Body of pancreas (tissue), 4 donors: Measurements from ENCODE around the gene CRACR2B. TPM values are rescaled to one million over a fixed set of nuclear protein-coding genes. Genes with fewer than 3 reads are reported as not detected.
A peak's percentile ranks its signal among the peaks of the same experiment; 100 is the strongest.

ENCODE experiments used
- ATAC-seq: fragments of 150-250 bp; one replicate; pipeline ENCODE4 v1.9.1; 2016
- DNase-seq, 4 donors: peaks; one replicate each; pipeline ENCODE4 v3.0.0-alpha.2; 2019
- H3K27ac ChIP-seq, 4 donors: fragments of 200-600 bp; sonication (generic); 1 replicate in 3 of 4; 2 replicates in 1 of 4; pipeline versions ENCODE4 v1.5.1 to v1.6.1; 2016 to 2019; ENCODE audit warnings: mild to moderate bottlenecking in 1 of 4, mixed read lengths in 1 of 4, moderate library complexity in 1 of 4
- H3K27me3 ChIP-seq, 2 donors: fragments of 200-600 bp; sonication (generic); one replicate each; pipeline ENCODE4 v1.6.0; 2016; ENCODE audit warnings: mild to moderate bottlenecking in 1 of 2
- H3K36me3 ChIP-seq, 2 donors: fragments of 200-600 bp; sonication (generic); replicated peaks in 1 of 2; 2 replicates each; pipeline ENCODE4 v1.5.1; 2016; ENCODE audit warnings: low read depth in 2 of 2; ENCODE audit not compliant: insufficient read depth in 1 of 2
- H3K4me1 ChIP-seq: fragments of 200-600 bp; sonication (generic); one replicate; pipeline ENCODE4 v1.6.0; 2016
- H3K4me3 ChIP-seq, 2 donors: fragments of 200-600 bp; sonication (generic); 1 replicate in 1 of 2; 2 replicates in 1 of 2; pipeline ENCODE4 v1.5.1; 2016 to 2019
- H3K9me3 ChIP-seq, 3 donors: fragments of 200-600 bp; sonication (generic); 1 replicate in 2 of 3; 2 replicates in 1 of 3; pipeline ENCODE4 v1.5.1; 2016
- CTCF ChIP-seq, 7 experiments: fragments of 450-650 bp in 4 of 7; fragments of 200-600 bp in 3 of 7; sonication (generic) in 3 of 7; IDR thresholded peaks; one replicate each; pipeline ENCODE4 v1.5.1; 2016 to 2019; ENCODE audit warnings: antibody characterized with exemption in 7 of 7
- POLR2A ChIP-seq, 3 donors: fragments of 450-650 bp; IDR thresholded peaks; one replicate each; pipeline ENCODE4 v1.6.1; 2016; ENCODE audit warnings: antibody characterized with exemption in 3 of 3, mild to moderate bottlenecking in 2 of 3
- WGBS, 2 donors: methylation state at CpG; one replicate each; pipeline ENCODE4 v1.1.5; 2017; 5-methylcytosine and 5-hydroxymethylcytosine counted together
- intact Hi-C: fragments of 100-400 bp; cut with DNase I; formaldehyde crosslinking; loops from one replicate; pipeline ENCODE4 v1.15.1; 2023
- total RNA-seq, 2 donors: library from RNA; depleted of rRNA; stranded (reverse); fragments of >200 nt; gene quantifications; one replicate each; pipeline ENCODE4 v1.1.0, GENCODE V29; 2016

Gene CRACR2B
- total RNA-seq, 2 donors from 2014 or later: 134 to 368 TPM

DNA sequence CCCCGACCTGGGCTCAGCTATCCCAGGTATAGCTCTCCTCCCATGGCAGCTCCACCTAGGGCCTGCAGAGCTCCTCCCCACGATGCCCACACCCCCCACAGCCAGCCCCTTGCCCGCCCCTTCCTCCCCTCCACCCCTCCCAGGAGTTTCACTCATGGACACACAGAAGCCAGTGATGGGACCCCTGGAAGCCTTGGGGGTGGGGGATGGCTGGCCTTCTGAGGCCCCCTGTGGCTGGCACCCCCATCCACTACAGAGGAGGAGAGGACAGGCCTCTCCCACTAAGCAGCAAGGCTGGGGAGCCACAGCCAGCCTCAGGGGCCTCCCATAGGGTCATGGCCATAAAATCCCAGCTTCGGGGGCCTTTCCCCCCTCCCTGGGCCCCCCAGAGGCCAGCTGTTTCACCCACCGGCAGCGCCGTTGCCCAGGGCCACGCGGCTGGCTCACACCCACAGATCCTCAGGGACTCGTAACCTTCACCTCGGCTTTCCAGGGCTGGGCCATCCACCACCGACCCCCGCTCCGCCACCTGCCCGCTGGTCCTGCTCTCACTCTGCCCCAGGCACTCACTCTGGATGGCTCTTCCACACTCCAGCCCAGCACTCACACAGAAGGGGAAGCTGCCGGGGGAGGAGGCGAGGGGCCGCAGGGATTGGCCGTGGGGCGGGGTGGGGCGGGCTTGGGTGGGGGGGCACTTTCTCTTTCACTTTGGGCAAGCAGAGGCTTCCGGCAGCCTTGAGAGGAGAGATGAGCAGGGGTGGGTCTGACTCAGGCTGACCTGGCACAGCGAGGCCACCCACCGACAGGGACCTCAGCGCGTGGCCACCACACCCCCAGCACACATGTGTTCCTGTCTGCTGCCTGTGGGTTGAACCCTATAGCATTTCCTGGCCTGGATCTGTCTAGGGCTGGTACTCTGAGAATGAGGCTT, 31.8 kb upstream of the CRACR2B start:
- H3K4me1 ChIP-seq: peaks cover 59% of the 10 kb centered on the region
- no peaks in the 10 kb centered on the region for H3K27me3 ChIP-seq
- intact Hi-C loops: no loop called here
- DNase-seq: peak; percentile 77 to 87 (median 84)
- 1 to 30% methylated on average over 2 to 26 of the region's 26 CpGs for WGBS, 2 donors
- peak overlapping the region; percentile 53 to 61 for H3K4me3 ChIP-seq
- peak; percentile 50 for ATAC-seq
- peak overlapping the region; percentile 93 to 98 (median 97) for H3K27ac ChIP-seq
- peaks cover 0 to 5% of the 10 kb centered on the region in 2 donors for H3K36me3 ChIP-seq
- TF ChIP-seq POLR2A (IDR thresholded peaks at IDR 0.05) (peak; percentile 60 to 89 (median 76)), CTCF (IDR thresholded peaks at IDR 0.05) (no peak)
- no peaks in the 10 kb centered on the region for H3K9me3 ChIP-seq

DNA sequence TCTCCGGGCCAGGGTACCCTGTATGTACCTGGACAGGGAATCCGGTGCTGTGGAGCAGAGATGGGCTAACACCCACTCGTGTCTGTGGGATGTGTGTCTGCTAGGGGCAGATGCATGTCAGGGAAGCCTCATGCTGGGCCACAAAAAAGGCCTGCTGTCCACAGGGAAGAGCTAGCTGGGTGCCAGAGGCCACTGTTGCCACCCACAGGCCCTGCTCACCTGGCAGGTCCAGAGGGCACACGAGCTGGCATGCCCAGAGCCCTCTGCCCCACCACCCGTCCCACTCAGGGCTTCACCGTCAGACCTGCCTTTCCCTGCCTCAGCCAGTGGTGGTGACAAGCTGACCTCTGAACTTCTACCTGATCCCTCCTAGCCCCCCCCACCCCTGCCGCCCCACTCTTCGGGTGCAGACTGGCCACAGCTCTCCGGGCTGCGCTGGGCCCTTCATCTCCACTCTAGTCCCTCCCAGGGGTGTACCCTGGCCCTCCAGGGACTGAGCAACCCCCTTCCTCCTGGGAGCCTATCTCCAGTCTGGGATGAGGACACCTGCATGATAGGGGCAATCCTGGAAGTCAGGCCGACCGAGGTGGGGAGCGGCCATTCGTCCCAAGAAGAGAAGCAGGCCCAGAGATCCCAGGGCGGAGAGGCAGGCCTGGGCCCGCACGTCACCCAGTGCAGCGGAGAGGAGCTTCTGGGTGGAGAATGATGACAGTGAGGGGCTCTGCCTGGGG, 31.0 kb upstream of the CRACR2B start:
- H3K27me3 ChIP-seq: no peaks in the 10 kb centered on the region
- no peak for ATAC-seq
- H3K4me1 ChIP-seq: peaks cover 59% of the 10 kb centered on the region
- peak in 2 of 4 donors; percentile 44 to 47 for DNase-seq
- TF ChIP-seq POLR2A (IDR thresholded peaks at IDR 0.05): no peak
- no peak for TF ChIP-seq CTCF (IDR thresholded peaks at IDR 0.05)
- intact Hi-C loops: no loop called here
- peak overlapping the region; percentile 93 to 98 (median 97) for H3K27ac ChIP-seq
- peaks cover 0 to 4% of the 10 kb centered on the region in 2 donors for H3K36me3 ChIP-seq
- peak overlapping the region in 1 of 2 donors; percentile 51 for H3K4me3 ChIP-seq
- 5 to 12% methylated on average over 4 to 17 of the region's 18 CpGs for WGBS, 2 donors
- H3K9me3 ChIP-seq: no peaks in the 10 kb centered on the region

GRCh38 chr11:797296-798092, 30.2 kb upstream of the CRACR2B start:
- intact Hi-C loops: no loop called here

More at GRCh38 chr11:797296-798092, 30.2 kb upstream of the CRACR2B start:
- peak overlapping the region; percentile 47 to 51 for H3K4me3 ChIP-seq
- peak; percentile 53 to 78 (median 72) for DNase-seq
- no peaks in the 10 kb centered on the region for H3K9me3 ChIP-seq
- peaks cover 56% of the 10 kb centered on the region for H3K4me1 ChIP-seq
- H3K36me3 ChIP-seq: no peaks in the 10 kb centered on the region
- peak overlapping the region; percentile 93 to 98 (median 97) for H3K27ac ChIP-seq
- 0 to 3% methylated on average over 7 to 57 of the region's 57 CpGs for WGBS, 2 donors
- H3K27me3 ChIP-seq: no peaks in the 10 kb centered on the region
- TF ChIP-seq CTCF (IDR thresholded peaks at IDR 0.05): no peak
- TF ChIP-seq POLR2A (IDR thresholded peaks at IDR 0.05): no peak
- peak; percentile 4 for ATAC-seq
